Natural killer cell (primary cell): ENCODE measurements around the gene WNT8B. TPM values are rescaled to one million over a fixed set of nuclear protein-coding genes. Genes with fewer than 3 reads are reported as not detected.

ENCODE experiments used
- ATAC-seq, 3 donors: fragments of 150-1000 bp in 2 of 3; fragments of 200-7000 bp in 1 of 3; cut with Tn5 transposase; 1 replicate in 1 of 3; 2 replicates in 2 of 3; pipeline ENCODE4 v1.10.0; 2021; ENCODE audit warnings: mild to moderate bottlenecking in 2 of 3, moderate library complexity in 2 of 3
- DNase-seq, 2 donors: peaks; one replicate each; pipeline versions ENCODE4 v3.0.0 to v3.0.0-alpha.2; 2013 to 2021; ENCODE audit warnings: mixed read lengths in 1 of 2
- H3K27ac ChIP-seq: one replicate; pipeline ENCODE4 v1.5.1; 2013; ENCODE audit warnings: mild to moderate bottlenecking, low read length
- H3K27me3 ChIP-seq: one replicate; pipeline ENCODE4 v1.6.1; 2013; ENCODE audit warnings: low read length; ENCODE audit not compliant: control insufficient read depth, insufficient read depth
- H3K36me3 ChIP-seq: one replicate; pipeline ENCODE4 v1.6.1; 2013; ENCODE audit warnings: low read length; ENCODE audit not compliant: control insufficient read depth, insufficient read depth
- H3K4me1 ChIP-seq: one replicate; pipeline ENCODE4 v1.6.1; 2013; ENCODE audit warnings: low read length; ENCODE audit not compliant: control insufficient read depth, insufficient read depth
- H3K4me3 ChIP-seq: one replicate; pipeline ENCODE4 v1.5.1; 2013; ENCODE audit warnings: low read length
- H3K9me3 ChIP-seq: one replicate; pipeline ENCODE4 v1.6.1; 2013; ENCODE audit warnings: low read length; ENCODE audit not compliant: control insufficient read depth, insufficient read depth
- H3K27ac Mint-ChIP-seq, 2 donors: one replicate each; pipeline ENCODE4 v1.8.0; 2022; ENCODE audit warnings: mild to moderate bottlenecking in 2 of 2, mixed read lengths in 2 of 2, moderate library complexity in 1 of 2
- H3K27me3 Mint-ChIP-seq, 2 donors: one replicate each; pipeline ENCODE4 v1.8.0; 2022; ENCODE audit warnings: low read depth in 2 of 2, mixed read lengths in 2 of 2
- H3K36me3 Mint-ChIP-seq: one replicate; pipeline ENCODE4 v1.8.0; 2022; ENCODE audit warnings: mixed read lengths
- H3K4me1 Mint-ChIP-seq, 2 donors: one replicate each; pipeline ENCODE4 v1.8.0; 2022; ENCODE audit warnings: mixed read lengths in 2 of 2
- H3K4me3 Mint-ChIP-seq: one replicate; pipeline ENCODE4 v1.8.0; 2022; ENCODE audit warnings: mild to moderate bottlenecking, moderate library complexity, mixed read lengths
- H3K9me3 Mint-ChIP-seq, 2 donors: one replicate each; pipeline ENCODE4 v1.8.0; 2022; ENCODE audit warnings: mixed read lengths in 2 of 2
- intact Hi-C: fragments of 100-400 bp; cut with micrococcal nuclease; formaldehyde crosslinking; loops from one replicate; pipeline ENCODE4 v1.14.2; 2022
- total RNA-seq, 4 donors: library from RNA; stranded (reverse); fragments of 120-200 nt in 1 of 4; gene quantifications; one replicate each; pipeline versions ENCODE4 v1.2.3 to v1.2.4, GENCODE V29; 2013 to 2022
- TF ChIP-seq, protein P1 (sequence below): fragments of 200-600 bp; IDR thresholded peaks from one replicate; pipeline ENCODE4 v1.8.0; 2022; ENCODE audit warnings: antibody characterized with exemption

Gene WNT8B
- total RNA-seq, 3 donors from 2014 or later (not counting 1 experiment from before 2014, with no cell fraction given): not detected

DNA sequence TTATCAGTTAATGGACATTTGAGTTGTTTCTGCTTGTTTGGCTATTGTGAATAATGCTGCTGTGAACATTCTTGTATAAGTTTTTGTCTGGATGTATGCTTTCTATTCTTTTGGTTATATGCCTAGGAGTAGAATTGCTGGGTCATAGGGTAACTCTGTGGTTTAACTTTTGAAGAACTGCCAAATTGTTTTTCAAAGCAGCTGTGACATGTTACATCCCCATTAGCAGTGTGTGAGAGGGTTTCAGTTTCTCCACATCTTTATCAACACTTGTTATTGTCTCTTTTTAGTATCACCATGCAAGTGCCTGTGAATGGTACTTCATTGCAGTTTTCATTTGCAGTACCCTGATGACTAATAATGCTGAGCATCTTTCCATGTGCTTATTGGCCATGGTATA, 69.0 kb downstream of the WNT8B start:
- Histone ChIP-seq H3K27me3 (no peaks in the 10 kb centered on the region), H3K4me3 (no peak overlapping the region), H3K27ac (no peak overlapping the region), H3K9me3 (no peaks in the 10 kb centered on the region), H3K36me3 (peaks cover 2% of the 10 kb centered on the region), H3K4me1 (peaks cover 33% of the 10 kb centered on the region)
- H3K27me3 Mint-ChIP-seq: no peaks in the 10 kb centered on the region
- H3K4me3 Mint-ChIP-seq: peak overlapping the region; percentile 65
- H3K36me3 Mint-ChIP-seq: no peaks in the 10 kb centered on the region
- H3K9me3 Mint-ChIP-seq: no peaks in the 10 kb centered on the region
- intact Hi-C loops: no loop called here
- TF ChIP-seq, protein P1, sequence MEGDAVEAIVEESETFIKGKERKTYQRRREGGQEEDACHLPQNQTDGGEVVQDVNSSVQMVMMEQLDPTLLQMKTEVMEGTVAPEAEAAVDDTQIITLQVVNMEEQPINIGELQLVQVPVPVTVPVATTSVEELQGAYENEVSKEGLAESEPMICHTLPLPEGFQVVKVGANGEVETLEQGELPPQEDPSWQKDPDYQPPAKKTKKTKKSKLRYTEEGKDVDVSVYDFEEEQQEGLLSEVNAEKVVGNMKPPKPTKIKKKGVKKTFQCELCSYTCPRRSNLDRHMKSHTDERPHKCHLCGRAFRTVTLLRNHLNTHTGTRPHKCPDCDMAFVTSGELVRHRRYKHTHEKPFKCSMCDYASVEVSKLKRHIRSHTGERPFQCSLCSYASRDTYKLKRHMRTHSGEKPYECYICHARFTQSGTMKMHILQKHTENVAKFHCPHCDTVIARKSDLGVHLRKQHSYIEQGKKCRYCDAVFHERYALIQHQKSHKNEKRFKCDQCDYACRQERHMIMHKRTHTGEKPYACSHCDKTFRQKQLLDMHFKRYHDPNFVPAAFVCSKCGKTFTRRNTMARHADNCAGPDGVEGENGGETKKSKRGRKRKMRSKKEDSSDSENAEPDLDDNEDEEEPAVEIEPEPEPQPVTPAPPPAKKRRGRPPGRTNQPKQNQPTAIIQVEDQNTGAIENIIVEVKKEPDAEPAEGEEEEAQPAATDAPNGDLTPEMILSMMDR: no peak
- no peak for ATAC-seq
- H3K4me1 Mint-ChIP-seq: peaks cover 27 to 28% of the 10 kb centered on the region in 2 donors
- DNase-seq: no peak
- H3K27ac Mint-ChIP-seq: peak overlapping the region; percentile 65 to 76

Other genes starting within 250 kb of the WNT8B start
- gene CHUK, start 233.4 kb upstream of the WNT8B start, total RNA-seq: 10 to 100 TPM; 23.7 to 33.6 (median 33.3) TPM
- 10 to 100 TPM; 52.5 to 58.0 (median 54.8) TPM for gene CWF19L1, start 195.4 kb upstream of the WNT8B start, total RNA-seq
- 10 to 100 TPM; 36.7 to 63.7 (median 60.4) TPM for gene BLOC1S2, start 176.3 kb upstream of the WNT8B start, total RNA-seq
- not detected for gene PKD2L1, start 132.8 kb upstream of the WNT8B start, total RNA-seq
- 10 to 100 TPM in 1 of 3 donors, 1 to 10 TPM in 2; 3.5 to 10.1 (median 3.8) TPM for gene SCD, start 115.8 kb upstream of the WNT8B start, total RNA-seq
- 10 to 100 TPM; 32.6 to 38.6 (median 38.1) TPM for gene SEC31B, start 56.9 kb downstream of the WNT8B start, total RNA-seq
- gene NDUFB8, start 66.9 kb downstream of the WNT8B start, total RNA-seq: 100 to 1,000 TPM; 113 to 151 (median 137) TPM
- gene HIF1AN, start 72.9 kb downstream of the WNT8B start, total RNA-seq: 10 to 100 TPM; 52.0 to 66.4 (median 58.7) TPM